ENCODE results near the gene STX11.

The STX11 gene

DNA sequence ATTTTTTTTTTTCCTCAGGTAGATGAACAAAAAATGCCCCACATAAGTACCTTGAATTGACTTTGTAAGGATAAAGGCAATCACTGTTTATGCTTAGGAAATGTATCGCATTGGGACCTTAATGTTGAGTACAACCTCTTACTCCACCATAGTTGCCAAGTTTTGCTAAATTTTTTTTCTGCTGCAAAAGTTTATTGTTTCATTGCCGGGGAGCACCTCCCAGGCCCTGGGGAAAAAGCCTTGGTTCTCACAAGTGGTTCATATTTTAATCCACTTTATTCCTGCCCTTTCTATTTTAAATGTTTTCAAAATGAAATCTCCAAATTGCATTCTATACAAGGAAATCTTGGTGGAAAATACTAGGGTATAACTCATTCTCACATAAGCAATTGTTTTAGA is 82.5 kb downstream of the STX11 start:
- no peak overlapping the region for H3K4me3 ChIP-seq (ENCODE audit: low read depth, low read length)
- TF ChIP-seq, protein P1, sequence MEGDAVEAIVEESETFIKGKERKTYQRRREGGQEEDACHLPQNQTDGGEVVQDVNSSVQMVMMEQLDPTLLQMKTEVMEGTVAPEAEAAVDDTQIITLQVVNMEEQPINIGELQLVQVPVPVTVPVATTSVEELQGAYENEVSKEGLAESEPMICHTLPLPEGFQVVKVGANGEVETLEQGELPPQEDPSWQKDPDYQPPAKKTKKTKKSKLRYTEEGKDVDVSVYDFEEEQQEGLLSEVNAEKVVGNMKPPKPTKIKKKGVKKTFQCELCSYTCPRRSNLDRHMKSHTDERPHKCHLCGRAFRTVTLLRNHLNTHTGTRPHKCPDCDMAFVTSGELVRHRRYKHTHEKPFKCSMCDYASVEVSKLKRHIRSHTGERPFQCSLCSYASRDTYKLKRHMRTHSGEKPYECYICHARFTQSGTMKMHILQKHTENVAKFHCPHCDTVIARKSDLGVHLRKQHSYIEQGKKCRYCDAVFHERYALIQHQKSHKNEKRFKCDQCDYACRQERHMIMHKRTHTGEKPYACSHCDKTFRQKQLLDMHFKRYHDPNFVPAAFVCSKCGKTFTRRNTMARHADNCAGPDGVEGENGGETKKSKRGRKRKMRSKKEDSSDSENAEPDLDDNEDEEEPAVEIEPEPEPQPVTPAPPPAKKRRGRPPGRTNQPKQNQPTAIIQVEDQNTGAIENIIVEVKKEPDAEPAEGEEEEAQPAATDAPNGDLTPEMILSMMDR (IDR thresholded peaks at IDR 0.05; ENCODE audit: insufficient read depth, low read length, missing control alignments): no peak
- ChIA-PET CTCF (interaction anchor here (0.7 to 4.0 kb wide), 5 partner anchors 10 to 331 kb away, joined by 3 to 14 read pairs (median 4); no protein-coding TSS in a partner anchor), POLR2A (interaction anchor here (0.6 kb wide), 1 partner anchor 60 kb away, joined by 3 read pairs; no protein-coding TSS in a partner anchor)
- no peak for DNase-seq (ENCODE audit: low read depth, low spot score)

DNA sequence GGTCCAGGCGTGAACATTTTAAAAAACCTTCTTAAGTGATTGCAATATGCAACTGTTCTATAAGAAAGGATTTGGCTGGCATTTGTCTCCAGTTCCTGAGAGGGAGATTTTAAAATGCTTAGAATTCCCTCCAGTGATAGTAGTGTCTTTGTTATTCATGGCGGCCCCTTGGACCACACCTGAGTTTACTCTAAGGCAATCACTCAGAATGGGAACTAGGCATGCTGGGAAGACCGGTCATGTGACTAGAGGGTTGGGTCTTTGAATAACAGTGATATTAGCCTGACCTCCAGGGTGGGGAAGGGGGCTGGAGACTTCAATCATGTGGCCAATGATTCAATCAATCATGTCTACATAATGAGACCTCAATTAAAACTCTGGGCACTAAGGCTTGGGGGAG is 84.1 kb downstream of the STX11 start:
- H3K4me3 ChIP-seq (ENCODE audit: low read depth, low read length): no peak overlapping the region
- CTCF ChIA-PET: interaction anchor here (4.0 kb wide), 1 partner anchor 15 kb away, joined by 14 read pairs; no protein-coding TSS in a partner anchor
- TF ChIP-seq, protein P1 (IDR thresholded peaks at IDR 0.05; ENCODE audit: insufficient read depth, low read length, missing control alignments): no peak
- DNase-seq (ENCODE audit: low read depth, low spot score): no peak
- POLR2A ChIA-PET: no interaction called here

DNA sequence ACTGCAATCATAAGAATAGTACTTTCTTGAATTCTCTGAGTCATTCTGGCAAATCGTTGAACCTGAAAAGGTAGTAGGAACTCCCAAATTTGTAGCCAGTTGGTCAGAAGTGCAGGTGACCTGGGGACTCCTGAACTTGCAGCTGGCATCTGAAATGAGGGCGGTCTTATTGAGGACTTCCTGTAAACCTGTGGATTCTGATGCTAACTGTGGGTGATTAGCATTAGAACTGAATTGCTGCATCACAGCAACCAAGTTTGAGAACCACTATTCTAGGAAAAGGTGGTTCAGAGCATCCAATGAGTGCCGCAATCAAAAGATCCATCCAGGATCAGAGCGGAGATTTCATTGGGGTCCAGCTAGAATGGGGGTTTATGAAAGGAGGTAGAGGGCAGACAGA is 84.6 kb downstream of the STX11 start:
- no peak for DNase-seq (ENCODE audit: low read depth, low spot score)
- H3K4me3 ChIP-seq (ENCODE audit: low read depth, low read length): no peak overlapping the region
- POLR2A ChIA-PET: no interaction called here
- TF ChIP-seq, protein P1 (IDR thresholded peaks at IDR 0.05; ENCODE audit: insufficient read depth, low read length, missing control alignments): no peak
- CTCF ChIA-PET: interaction anchor here (4.0 kb wide), 1 partner anchor 16 kb away, joined by 14 read pairs; no protein-coding TSS in a partner anchor

Data from AG04449 (cell line).